Subcutaneous abdominal adipose tissue (tissue), 5 donors: ENCODE results near the gene EHD2.
"Not testable (repeated sequence)": the region's sequence is repeated elsewhere in the genome, so short reads cannot be mapped to it uniquely, and the experiment has no call there.

Experiments
- H3K27ac ChIP-seq: one replicate; pipeline ENCODE4 v1.7.0; 2013; ENCODE audit warnings: low read depth, mild to moderate bottlenecking, inconsistent platforms, low read length, moderate library complexity
- H3K27me3 ChIP-seq, 5 donors: one replicate each; pipeline ENCODE4 v1.7.0; 2013; ENCODE audit warnings: low read length in 5 of 5, inconsistent platforms in 1 of 5; ENCODE audit not compliant: control insufficient read depth in 5 of 5, insufficient read depth in 4 of 5
- H3K36me3 ChIP-seq, 5 donors: one replicate each; pipeline ENCODE4 v1.7.0; 2013; ENCODE audit warnings: low read length in 5 of 5; ENCODE audit not compliant: control insufficient read depth in 5 of 5, insufficient read depth in 5 of 5
- H3K4me1 ChIP-seq, 5 donors: one replicate each; pipeline ENCODE4 v1.7.0; 2013; ENCODE audit warnings: low read length in 5 of 5, mild to moderate bottlenecking in 3 of 5, moderate library complexity in 1 of 5; ENCODE audit not compliant: control insufficient read depth in 5 of 5, insufficient read depth in 5 of 5
- H3K4me3 ChIP-seq, 5 donors: one replicate each; pipeline ENCODE4 v1.7.0; 2013; ENCODE audit warnings: low read length in 5 of 5, low read depth in 1 of 5
- H3K9ac ChIP-seq, 5 donors: one replicate each; pipeline ENCODE4 v1.7.0; 2013; ENCODE audit warnings: low read length in 5 of 5, mild to moderate bottlenecking in 4 of 5, moderate library complexity in 3 of 5
- H3K9me3 ChIP-seq, 5 donors: one replicate each; pipeline ENCODE4 v1.7.0; 2013; ENCODE audit warnings: low read length in 5 of 5; ENCODE audit not compliant: control insufficient read depth in 5 of 5
- donor health status: healthy.
- donor health status: healthy.
- donor health status: healthy.
- donor health status: healthy.
- donor health status: healthy.

EHD2 gene

GRCh38 chr19:47762615-47763308, 49.5 kb downstream of the EHD2 start:
- no peak overlapping the region for H3K4me3 ChIP-seq
- no peaks in the 10 kb centered on the region for H3K9me3 ChIP-seq
- peaks cover 6 to 15% (median 13%) of the 10 kb centered on the region in 5 donors for H3K36me3 ChIP-seq
- no peaks in the 10 kb centered on the region for H3K27me3 ChIP-seq
- H3K9ac ChIP-seq = no peak overlapping the region
- H3K4me1 ChIP-seq = peaks cover 0 to 15% (median 4%) of the 10 kb centered on the region in 5 donors
- H3K27ac ChIP-seq = no peak overlapping the region

DNA sequence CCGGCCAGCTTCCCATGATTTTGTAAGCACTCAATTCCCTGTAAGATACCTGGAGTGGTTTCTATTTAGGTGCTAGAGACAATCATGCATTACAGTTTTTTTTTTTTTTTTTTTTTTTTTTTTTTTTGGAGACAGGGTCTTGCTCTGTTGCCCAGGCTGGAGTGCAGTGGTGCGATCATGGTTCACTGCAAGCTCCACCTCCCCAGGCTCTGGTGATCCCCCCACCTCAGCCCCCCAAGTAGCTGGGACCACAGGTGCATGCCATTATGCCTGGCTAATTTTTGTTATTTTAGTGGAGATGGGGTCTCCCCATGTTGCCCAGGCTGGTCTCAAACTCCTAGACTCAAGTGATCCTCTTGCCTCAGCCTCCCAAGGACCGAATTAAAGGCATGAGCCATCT, 51.5 kb downstream of the EHD2 start:
- not testable (repeated sequence) for H3K9me3 ChIP-seq, H3K36me3 ChIP-seq, H3K27ac ChIP-seq, H3K27me3 ChIP-seq, H3K9ac ChIP-seq, H3K4me3 ChIP-seq
- H3K4me1 ChIP-seq = peaks cover 0 to 15% (median 4%) of the 10 kb centered on the region in 5 donors

GRCh38 chr19:47765523-47766358, 52.5 kb downstream of the EHD2 start:
- H3K36me3 ChIP-seq = no peaks in the 10 kb centered on the region
- H3K27me3 ChIP-seq = no peaks in the 10 kb centered on the region
- no peaks in the 10 kb centered on the region for H3K9me3 ChIP-seq
- no peak overlapping the region for H3K9ac ChIP-seq
- H3K4me3 ChIP-seq = no peak overlapping the region
- peaks cover 0 to 15% (median 4%) of the 10 kb centered on the region in 5 donors for H3K4me1 ChIP-seq
- no peak overlapping the region for H3K27ac ChIP-seq

DNA sequence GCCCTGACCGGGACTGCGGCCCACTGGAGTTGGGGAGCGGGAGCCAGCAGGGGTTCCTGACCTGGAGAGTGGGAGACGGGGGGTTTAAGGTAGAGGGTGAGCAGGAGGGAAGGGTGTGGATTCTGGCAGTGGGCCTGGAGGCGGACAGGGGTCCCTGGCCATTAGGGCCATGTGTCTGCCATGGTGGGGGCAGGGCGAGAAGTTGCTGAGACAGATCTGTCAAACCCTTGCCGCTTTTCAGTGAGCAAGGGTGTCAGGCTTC, 53.1 kb downstream of the EHD2 start:
- Histone ChIP-seq H3K4me3 (no peak overlapping the region), H3K9me3 (no peaks in the 10 kb centered on the region), H3K36me3 (no peaks in the 10 kb centered on the region), H3K27ac (no peak overlapping the region), H3K27me3 (no peaks in the 10 kb centered on the region), H3K9ac (no peak overlapping the region), H3K4me1 (peaks cover 0 to 15% (median 4%) of the 10 kb centered on the region in 5 donors)

DNA sequence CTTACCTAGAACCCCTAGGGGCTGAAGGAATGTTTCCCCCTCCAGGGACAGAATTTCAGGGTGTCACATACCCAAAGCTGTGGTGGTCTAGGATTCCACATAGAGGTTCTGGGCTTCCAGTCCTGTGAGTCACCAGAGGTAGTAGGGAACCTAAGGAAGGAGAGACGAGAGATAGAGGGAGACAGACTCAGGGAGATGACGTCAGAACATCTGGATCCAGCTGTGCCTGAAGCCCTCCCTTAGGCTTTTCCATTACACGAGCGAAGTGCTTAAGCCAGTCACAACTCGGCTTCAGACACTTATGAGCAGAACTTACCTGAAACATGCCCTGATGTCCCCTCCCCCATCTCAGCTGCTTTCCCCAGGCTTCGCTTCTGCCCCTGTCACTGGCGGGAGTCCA, 53.4 kb downstream of the EHD2 start:
- Histone ChIP-seq H3K4me1 (peaks cover 0 to 15% (median 4%) of the 10 kb centered on the region in 5 donors), H3K27me3 (no peaks in the 10 kb centered on the region), H3K9ac (no peak overlapping the region), H3K4me3 (no peak overlapping the region), H3K9me3 (no peaks in the 10 kb centered on the region), H3K36me3 (no peaks in the 10 kb centered on the region), H3K27ac (no peak overlapping the region)

- no peaks in the 10 kb centered on the region for H3K9me3 ChIP-seq
- H3K36me3 ChIP-seq = no peaks in the 10 kb centered on the region
- H3K27me3 ChIP-seq = no peaks in the 10 kb centered on the region
- peaks cover 0 to 15% (median 4%) of the 10 kb centered on the region in 5 donors for H3K4me1 ChIP-seq
- no peak overlapping the region for H3K9ac ChIP-seq
- H3K27ac ChIP-seq = no peak overlapping the region
- no peak overlapping the region for H3K4me3 ChIP-seq
Observed at GRCh38 chr19:47767349-47767748, 54.1 kb downstream of the EHD2 start.

DNA sequence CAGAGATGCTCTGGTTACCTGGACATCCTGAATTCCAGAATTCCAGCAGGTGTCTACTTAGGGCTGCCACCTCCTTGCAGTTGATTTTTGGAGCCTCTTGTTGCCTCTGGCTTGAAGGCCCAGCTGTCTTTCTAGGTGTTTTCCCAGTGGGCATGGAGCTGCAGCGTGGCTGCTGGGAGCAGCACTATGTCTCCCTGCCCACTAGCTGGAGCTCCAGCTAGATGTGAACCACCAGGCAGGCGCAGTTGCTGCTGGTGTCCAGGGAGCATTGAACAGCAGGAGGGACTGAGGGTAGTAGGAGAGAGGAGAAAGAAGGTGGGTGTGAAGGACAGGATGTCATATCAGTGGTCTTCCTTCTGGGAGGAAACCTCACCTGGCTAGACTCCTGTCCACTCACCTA, 55.4 kb downstream of the EHD2 start:
- no peaks in the 10 kb centered on the region for H3K27me3 ChIP-seq
- no peaks in the 10 kb centered on the region for H3K36me3 ChIP-seq
- no peak overlapping the region for H3K27ac ChIP-seq
- no peak overlapping the region for H3K9ac ChIP-seq
- no peaks in the 10 kb centered on the region for H3K9me3 ChIP-seq
- H3K4me1 ChIP-seq = peaks cover 0 to 7% (median 0%) of the 10 kb centered on the region in 5 donors
- no peak overlapping the region for H3K4me3 ChIP-seq

DNA sequence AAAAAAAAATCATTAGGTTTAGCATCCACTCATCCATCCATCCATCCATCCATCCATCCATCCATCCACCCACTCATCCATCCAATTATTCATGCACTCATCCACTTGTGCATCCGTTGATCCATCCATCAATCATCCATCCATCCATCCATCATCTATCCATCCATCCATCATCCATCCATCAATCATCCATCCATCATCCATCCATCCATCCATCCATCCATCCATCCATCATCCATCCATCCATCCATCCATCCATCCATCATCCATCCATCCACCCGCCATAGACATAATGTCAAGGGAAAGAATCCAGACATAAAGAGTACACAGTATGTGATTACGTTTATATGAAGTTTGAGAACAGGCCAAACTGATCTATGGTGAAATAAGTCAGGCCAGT, 56.3 kb downstream of the EHD2 start:
- no peaks in the 10 kb centered on the region for H3K9me3 ChIP-seq
- no peak overlapping the region for H3K4me3 ChIP-seq
- no peaks in the 10 kb centered on the region for H3K36me3 ChIP-seq
- no peaks in the 10 kb centered on the region for H3K27me3 ChIP-seq
- peaks cover 0 to 3% (median 0%) of the 10 kb centered on the region in 5 donors for H3K4me1 ChIP-seq
- H3K9ac ChIP-seq = no peak overlapping the region
- no peak overlapping the region for H3K27ac ChIP-seq

DNA sequence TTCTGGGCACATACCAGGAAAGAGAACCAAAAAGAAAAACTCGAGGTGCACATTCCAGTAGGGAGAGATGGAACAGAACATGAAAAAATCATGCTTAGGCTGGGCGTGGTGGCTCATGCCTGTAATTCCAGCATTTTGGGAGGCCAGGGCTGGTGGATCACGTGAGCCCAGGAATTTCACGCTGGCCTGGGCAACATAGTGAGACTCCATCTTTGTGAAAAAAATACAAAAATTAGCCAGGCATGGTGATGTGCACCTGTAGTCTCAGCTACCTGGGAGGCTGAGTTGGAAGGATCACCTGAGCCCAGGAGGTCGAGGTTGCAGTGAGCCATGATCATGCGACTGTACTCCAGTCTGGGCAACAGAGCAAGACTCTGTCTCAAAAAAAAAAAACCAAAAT, 58.1 kb downstream of the EHD2 start:
- H3K4me1 ChIP-seq, H3K27me3 ChIP-seq, H3K9me3 ChIP-seq, H3K4me3 ChIP-seq, H3K27ac ChIP-seq, H3K36me3 ChIP-seq, H3K9ac ChIP-seq: not testable (repeated sequence)

DNA sequence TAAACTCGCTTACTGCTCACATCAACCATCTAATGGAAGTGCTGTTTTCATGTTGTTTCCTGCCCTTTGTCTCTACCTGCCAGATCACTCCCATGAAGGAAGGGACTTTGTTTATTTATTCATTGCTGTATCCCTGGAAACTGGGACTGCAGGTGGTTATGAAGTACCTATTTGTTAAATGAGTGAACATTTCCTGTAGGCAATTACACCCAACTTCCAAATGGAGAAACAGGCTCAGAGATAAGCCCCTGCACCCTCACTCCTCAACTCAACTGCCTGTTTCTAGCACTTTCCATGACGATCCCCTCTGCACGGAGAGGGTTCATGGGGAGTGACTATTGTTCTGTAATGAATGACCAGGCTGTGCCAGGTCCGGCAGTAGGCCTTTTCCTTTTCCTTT, 63.3 kb downstream of the EHD2 start:
- H3K36me3 ChIP-seq = peaks cover 0 to 11% (median 8%) of the 10 kb centered on the region in 5 donors
- no peaks in the 10 kb centered on the region for H3K27me3 ChIP-seq
- H3K9ac ChIP-seq = no peak overlapping the region
- H3K4me1 ChIP-seq = peaks cover 2 to 46% (median 31%) of the 10 kb centered on the region in 5 donors
- no peaks in the 10 kb centered on the region for H3K9me3 ChIP-seq
- no peak overlapping the region for H3K4me3 ChIP-seq
- H3K27ac ChIP-seq = no peak overlapping the region
